Inflammatory macrophage treated with lipopolysaccharide for 1 hour (primary cell): ENCODE data around the gene VPS26C.

Experiments
- DNase-seq, 2 donors: peaks; one replicate each; pipeline ENCODE4 v3.0.0-alpha.2; 2020 to 2022

The VPS26C gene

GRCh38 chr21:37263827-37264600 lies 3.1 kb downstream of the VPS26C start:
- no peak for DNase-seq

GRCh38 chr21:37259426-37259825 lies 7.7 kb downstream of the VPS26C start:
- no peak for DNase-seq

- DNase-seq: peak; percentile 53 to 63
These were observed 8.9 kb downstream of the VPS26C start for GRCh38 chr21:37257967-37258877.

- peak; percentile 74 to 77 for DNase-seq
These were observed 9.6 kb downstream of the VPS26C start for GRCh38 chr21:37257511-37257966.

- no peak for DNase-seq
These were observed 13.1 kb downstream of the VPS26C start for GRCh38 chr21:37253991-37254390.

GRCh38 chr21:37251294-37251634 lies 15.9 kb downstream of the VPS26C start:
- DNase-seq: peak; percentile 84 to 91

- no peak for DNase-seq
These were observed 17.8 kb downstream of the VPS26C start for GRCh38 chr21:37249112-37249904.

GRCh38 chr21:37248298-37248697 lies 18.8 kb downstream of the VPS26C start:
- no peak for DNase-seq

GRCh38 chr21:37245151-37245550 lies 22.0 kb downstream of the VPS26C start:
- no peak for DNase-seq

GRCh38 chr21:37244501-37245095 lies 22.5 kb downstream of the VPS26C start:
- no peak for DNase-seq

GRCh38 chr21:37243961-37244360 lies 23.2 kb downstream of the VPS26C start:
- DNase-seq: no peak

- no peak for DNase-seq
These were observed 25.7 kb downstream of the VPS26C start for GRCh38 chr21:37241426-37241825.

GRCh38 chr21:37240978-37241377 lies 26.2 kb downstream of the VPS26C start:
- no peak for DNase-seq

GRCh38 chr21:37237764-37238163 lies 29.4 kb downstream of the VPS26C start:
- DNase-seq: no peak

- no peak for DNase-seq
These were observed 29.8 kb downstream of the VPS26C start for GRCh38 chr21:37237346-37237745.

GRCh38 chr21:37233551-37234146 lies 33.5 kb downstream of the VPS26C start:
- no peak for DNase-seq

- no peak for DNase-seq
These were observed 34.7 kb downstream of the VPS26C start for GRCh38 chr21:37232274-37233018.

- DNase-seq: no peak
These were observed 35.5 kb downstream of the VPS26C start for GRCh38 chr21:37231671-37232070.

- no peak for DNase-seq
These were observed 35.9 kb downstream of the VPS26C start for GRCh38 chr21:37231249-37231645.

GRCh38 chr21:37230632-37231248 lies 36.4 kb downstream of the VPS26C start:
- no peak for DNase-seq

GRCh38 chr21:37228003-37228400 lies 39.1 kb downstream of the VPS26C start:
- DNase-seq: no peak
